MM.1S (cell line): ENCODE measurements around the gene HYPK.
"Not testable (repeated sequence)": the region's sequence is repeated elsewhere in the genome, so short reads cannot be mapped to it uniquely, and the experiment has no call there.

Experiments used
- DNase-seq: peaks from one replicate; pipeline ENCODE4 v3.0.0-alpha.2; 2015
- H2AFZ ChIP-seq: fragments of 300-600 bp; sonication (generic); 2 replicates; pipeline ENCODE4 v1.6.0; 2016; ENCODE audit warnings: antibody characterized with exemption, low read length
- H3F3A ChIP-seq: fragments of 300-600 bp; sonication (generic); 2 replicates; pipeline ENCODE4 v1.6.1; 2016; ENCODE audit warnings: mild to moderate bottlenecking, antibody characterized with exemption, low read length, moderate library complexity, mixed read lengths; ENCODE audit not compliant: insufficient read depth
- H3K27ac ChIP-seq: fragments of 300-600 bp; sonication (generic); 2 replicates; pipeline ENCODE4 v1.5.1; 2016; ENCODE audit warnings: mild to moderate bottlenecking, low read length
- H3K27me3 ChIP-seq: fragments of 300-600 bp; sonication (generic); replicated peaks from 2 replicates; pipeline ENCODE4 v1.6.0; 2016; ENCODE audit warnings: low read length; ENCODE audit not compliant: insufficient read depth
- H3K36me3 ChIP-seq: fragments of 300-600 bp; sonication (generic); replicated peaks from 2 replicates; pipeline ENCODE4 v1.6.1; 2016; ENCODE audit warnings: mild to moderate bottlenecking, low read length, mixed read lengths; ENCODE audit not compliant: insufficient read depth
- H3K4me1 ChIP-seq: fragments of 300-600 bp; sonication (generic); 2 replicates; pipeline ENCODE4 v1.6.1; 2016; ENCODE audit warnings: low read length, mixed read lengths
- H3K4me2 ChIP-seq: fragments of 300-600 bp; sonication (generic); 2 replicates; pipeline ENCODE4 v1.6.0; 2016; ENCODE audit warnings: low read depth, low read length
- H3K4me3 ChIP-seq: fragments of 300-600 bp; sonication (generic); 2 replicates; pipeline ENCODE4 v1.5.1; 2016; ENCODE audit warnings: low read length, mixed read lengths
- H3K79me2 ChIP-seq: fragments of 300-600 bp; sonication (generic); 2 replicates; pipeline ENCODE4 v1.6.1; 2016; ENCODE audit warnings: mixed run types, low read length, mixed read lengths
- H3K9ac ChIP-seq: fragments of 300-600 bp; sonication (generic); 2 replicates; pipeline ENCODE4 v1.6.1; 2016; ENCODE audit warnings: low read length, mixed read lengths
- H3K9me2 ChIP-seq: fragments of 300-600 bp; sonication (generic); replicated peaks from 2 replicates; pipeline ENCODE4 v1.6.1; 2016; ENCODE audit warnings: mild to moderate bottlenecking, low read length, mixed read lengths; ENCODE audit not compliant: insufficient read depth
- H3K9me3 ChIP-seq: fragments of 300-600 bp; sonication (generic); replicated peaks from 2 replicates; pipeline ENCODE4 v1.6.1; 2016; ENCODE audit warnings: mild to moderate bottlenecking, low read length, mixed read lengths; ENCODE audit not compliant: insufficient read depth
- H4K20me1 ChIP-seq: fragments of 300-600 bp; sonication (generic); 2 replicates; pipeline ENCODE4 v1.6.1; 2016; ENCODE audit warnings: mild to moderate bottlenecking, low read length, moderate library complexity, mixed read lengths; ENCODE audit not compliant: insufficient read depth
- EZH2 ChIP-seq: fragments of 300-600 bp; sonication (generic); optimal IDR thresholded peaks from 2 replicates; pipeline ENCODE3; 2017; ENCODE audit warnings: low read depth, mild to moderate bottlenecking, antibody characterized with exemption, low read length, mixed read lengths
- EZH2phosphoT487 ChIP-seq: fragments of 300-600 bp; sonication (generic); IDR thresholded peaks from 2 replicates; pipeline ENCODE4 v1.6.1; 2018; ENCODE audit warnings: antibody characterized with exemption, low read length
- TF ChIP-seq, protein P1 (sequence below): fragments of 300-600 bp; sonication (generic); IDR thresholded peaks from 2 replicates; pipeline ENCODE4 v1.5.1; 2016; ENCODE audit warnings: antibody characterized with exemption, low read length, mixed read lengths

Gene HYPK

DNA sequence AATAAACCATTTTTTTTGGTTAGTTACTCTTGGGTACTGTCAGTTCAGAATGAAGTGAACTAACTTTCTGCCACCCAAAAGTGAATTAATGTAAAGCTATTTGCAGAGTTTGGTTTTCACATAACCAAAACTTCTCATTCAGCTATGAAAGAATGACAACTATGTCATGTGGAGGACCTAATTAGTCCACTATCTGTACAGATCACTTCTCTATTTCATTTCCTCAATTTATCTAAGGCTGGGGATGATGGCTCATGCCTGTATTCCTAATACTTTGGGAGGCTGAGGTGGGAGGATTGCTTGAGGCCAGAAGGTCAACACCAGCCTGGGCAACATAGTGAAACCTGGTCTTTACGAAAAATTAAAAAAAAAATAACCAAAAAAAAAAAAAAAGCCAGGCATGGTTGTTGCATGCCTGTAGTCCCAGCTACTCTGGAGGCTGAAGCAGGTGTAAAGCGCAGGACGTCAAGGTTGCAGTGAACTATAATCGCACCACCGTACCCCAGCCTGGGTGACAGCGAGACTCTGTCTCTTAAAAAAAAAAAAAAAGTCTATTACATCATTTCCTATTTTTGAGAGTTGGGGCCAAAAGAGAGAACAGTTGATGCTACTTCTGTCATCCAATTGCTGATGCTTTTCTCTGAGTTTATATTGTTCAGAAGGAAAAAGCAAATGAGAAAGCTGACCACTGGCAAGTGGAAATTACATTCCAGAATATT lies 8.7 kb downstream of the HYPK start:
- Histone ChIP-seq H3K27ac (peak overlapping the region; percentile 7; the same call in 1 of the 2 replicates), H3K9me3 (no peaks in the 10 kb centered on the region), H3K4me1 (no peaks in the 10 kb centered on the region), H3K9ac (no peak overlapping the region), H3K9me2 (no peaks in the 10 kb centered on the region), H3K36me3 (no peaks in the 10 kb centered on the region; the same call in 1 of the 2 replicates), H3K27me3 (no peaks in the 10 kb centered on the region), H3K4me3 (no peak overlapping the region), H3K79me2 (no peaks in the 10 kb centered on the region), H2AFZ (no peak overlapping the region), H3F3A (0 out of 2 replicates have a peak, but pooled peaks cover 5% of the 10 kb centered on the region), H3K4me2 (no peak overlapping the region), H4K20me1 (no peaks in the 10 kb centered on the region)
- no peak for DNase-seq
- TF ChIP-seq, protein P1, sequence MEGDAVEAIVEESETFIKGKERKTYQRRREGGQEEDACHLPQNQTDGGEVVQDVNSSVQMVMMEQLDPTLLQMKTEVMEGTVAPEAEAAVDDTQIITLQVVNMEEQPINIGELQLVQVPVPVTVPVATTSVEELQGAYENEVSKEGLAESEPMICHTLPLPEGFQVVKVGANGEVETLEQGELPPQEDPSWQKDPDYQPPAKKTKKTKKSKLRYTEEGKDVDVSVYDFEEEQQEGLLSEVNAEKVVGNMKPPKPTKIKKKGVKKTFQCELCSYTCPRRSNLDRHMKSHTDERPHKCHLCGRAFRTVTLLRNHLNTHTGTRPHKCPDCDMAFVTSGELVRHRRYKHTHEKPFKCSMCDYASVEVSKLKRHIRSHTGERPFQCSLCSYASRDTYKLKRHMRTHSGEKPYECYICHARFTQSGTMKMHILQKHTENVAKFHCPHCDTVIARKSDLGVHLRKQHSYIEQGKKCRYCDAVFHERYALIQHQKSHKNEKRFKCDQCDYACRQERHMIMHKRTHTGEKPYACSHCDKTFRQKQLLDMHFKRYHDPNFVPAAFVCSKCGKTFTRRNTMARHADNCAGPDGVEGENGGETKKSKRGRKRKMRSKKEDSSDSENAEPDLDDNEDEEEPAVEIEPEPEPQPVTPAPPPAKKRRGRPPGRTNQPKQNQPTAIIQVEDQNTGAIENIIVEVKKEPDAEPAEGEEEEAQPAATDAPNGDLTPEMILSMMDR: no peak

DNA sequence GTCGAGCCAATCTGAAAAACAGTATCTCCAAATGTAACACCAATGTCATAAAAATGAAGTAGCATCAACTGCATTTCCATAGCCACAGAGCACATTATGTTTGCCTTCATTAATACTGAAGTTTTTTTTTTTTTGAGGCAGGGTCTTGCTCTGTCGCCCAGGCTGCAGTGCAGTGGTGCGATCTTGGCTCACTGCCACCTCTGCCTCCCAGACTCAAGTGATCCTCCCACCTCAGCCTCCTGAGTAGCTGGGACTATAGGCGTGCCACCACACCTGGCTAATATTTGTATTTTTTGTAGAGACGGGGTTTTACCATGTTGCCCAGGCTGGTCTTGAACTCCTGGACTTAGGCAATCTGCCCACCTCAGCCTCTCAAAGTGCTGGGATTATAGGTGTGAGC lies 14.7 kb downstream of the HYPK start:
- DNase-seq, H3K4me1 ChIP-seq, H3F3A ChIP-seq, H3K27ac ChIP-seq, H3K9me3 ChIP-seq, H3K9me2 ChIP-seq, H3K27me3 ChIP-seq, H3K9ac ChIP-seq, H4K20me1 ChIP-seq, H2AFZ ChIP-seq, H3K4me2 ChIP-seq, H3K4me3 ChIP-seq, H3K36me3 ChIP-seq: not testable (repeated sequence)
- peaks cover 28% of the 10 kb centered on the region for H3K79me2 ChIP-seq

DNA sequence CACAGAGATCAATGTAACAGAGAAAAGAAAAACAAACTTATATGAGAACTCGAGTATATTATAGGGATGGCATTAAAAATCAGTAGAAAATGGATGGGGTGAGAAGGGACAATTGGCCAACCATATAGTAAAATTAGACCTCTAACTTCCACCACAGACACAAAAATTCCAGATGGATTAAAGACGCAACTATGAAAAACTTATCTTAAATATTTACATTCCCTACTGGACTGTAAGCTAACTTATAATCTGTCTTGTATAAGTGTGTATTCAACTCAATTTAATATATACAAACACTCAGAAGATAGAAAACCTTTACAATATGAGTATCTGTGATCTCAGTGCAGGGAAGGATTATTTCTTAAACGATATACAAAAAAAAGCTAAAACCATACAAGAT lies 21.1 kb downstream of the HYPK start:
- Histone ChIP-seq H3K9ac (no peak overlapping the region), H3K4me3 (no peak overlapping the region), H3F3A (no peaks in the 10 kb centered on the region; the same call in 1 of the 2 replicates), H3K9me2 (no peaks in the 10 kb centered on the region), H3K27ac (no peak overlapping the region), H2AFZ (no peak overlapping the region), H3K79me2 (peaks cover 67% of the 10 kb centered on the region), H3K4me1 (peaks cover 7% of the 10 kb centered on the region), H3K36me3 (no peaks in the 10 kb centered on the region), H3K27me3 (no peaks in the 10 kb centered on the region), H4K20me1 (no peaks in the 10 kb centered on the region; the same call in 1 of the 2 replicates), H3K9me3 (no peaks in the 10 kb centered on the region), H3K4me2 (no peak overlapping the region)
- no peak for DNase-seq
- TF ChIP-seq EZH2 (no peak), EZH2phosphoT487 (no peak)
- TF ChIP-seq, protein P1: no peak
